ENCODE results near the gene CCDC146.
A peak's percentile ranks its signal among the peaks of the same experiment; 100 is the strongest.
"Not testable (repeated sequence)": the region's sequence is repeated elsewhere in the genome, so short reads cannot be mapped to it uniquely, and the experiment has no call there.

The CCDC146 gene

DNA sequence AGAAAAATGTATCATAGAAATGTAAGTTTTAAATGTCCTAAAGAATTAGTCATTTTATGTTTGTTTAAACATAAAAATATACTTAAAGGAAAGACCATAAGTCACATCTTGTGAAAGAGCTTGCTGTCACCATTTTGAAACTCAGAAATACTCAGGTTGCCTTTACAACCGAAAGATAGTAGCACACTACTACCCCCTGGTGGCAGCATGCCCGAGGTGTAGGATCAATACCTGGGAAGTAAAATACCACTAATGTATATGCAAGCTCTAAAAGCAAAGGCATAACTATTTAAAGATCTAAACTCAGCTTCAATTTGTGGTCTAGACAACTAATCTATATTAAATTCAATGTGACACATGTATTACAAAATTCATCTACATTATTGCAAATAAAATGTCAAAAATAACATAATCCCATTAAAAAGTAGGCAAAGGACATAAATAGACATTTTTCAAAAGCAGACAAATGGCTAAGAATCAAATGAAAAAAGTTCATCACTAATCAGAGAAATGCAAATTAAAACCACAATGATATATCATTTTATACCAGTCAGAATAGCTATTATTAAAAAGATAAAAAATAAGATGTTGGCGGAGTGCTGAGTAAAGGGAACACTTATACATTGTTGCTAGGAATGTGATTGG, 124.9 kb downstream of the CCDC146 start:
- peak; percentile 89 for DNase-seq

DNA sequence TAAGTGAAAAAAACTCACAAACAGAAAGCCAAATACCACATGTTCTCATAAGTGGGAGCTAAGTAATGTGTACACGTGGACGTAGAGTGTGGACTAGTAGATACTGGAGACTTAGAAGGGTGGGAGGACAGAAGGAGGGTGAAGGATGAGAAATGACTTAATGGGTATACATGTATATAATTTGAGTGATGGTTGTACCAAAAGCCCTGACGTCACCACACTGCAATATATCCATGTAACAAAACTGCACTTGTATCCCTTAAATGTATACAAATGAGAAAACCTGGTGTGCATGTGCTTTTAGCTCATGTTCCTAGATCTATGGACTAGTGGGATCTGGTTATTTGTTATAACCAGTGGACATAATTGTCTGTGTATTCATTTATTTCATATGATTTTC, 125.7 kb downstream of the CCDC146 start:
- DNase-seq: no peak

DNA sequence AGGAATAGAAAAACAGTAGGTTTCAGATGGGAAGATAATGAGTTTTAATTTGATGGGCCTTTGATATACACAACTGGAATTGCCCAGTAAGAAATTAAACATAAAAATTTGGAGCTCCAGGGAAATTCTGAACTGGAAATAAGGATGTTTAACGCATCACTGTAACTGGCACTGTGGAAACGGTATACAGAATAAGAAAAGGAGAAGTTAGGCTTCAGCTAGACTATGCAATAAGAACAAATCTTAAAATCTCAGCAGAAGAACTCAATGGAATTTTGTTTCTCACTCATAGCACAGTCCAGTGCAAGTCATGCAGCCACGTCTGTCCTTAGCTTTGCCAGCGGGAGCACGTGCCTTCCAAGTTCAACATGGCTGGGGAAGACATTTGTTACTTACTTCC, 130.1 kb downstream of the CCDC146 start:
- peak; percentile 36 for DNase-seq

DNA sequence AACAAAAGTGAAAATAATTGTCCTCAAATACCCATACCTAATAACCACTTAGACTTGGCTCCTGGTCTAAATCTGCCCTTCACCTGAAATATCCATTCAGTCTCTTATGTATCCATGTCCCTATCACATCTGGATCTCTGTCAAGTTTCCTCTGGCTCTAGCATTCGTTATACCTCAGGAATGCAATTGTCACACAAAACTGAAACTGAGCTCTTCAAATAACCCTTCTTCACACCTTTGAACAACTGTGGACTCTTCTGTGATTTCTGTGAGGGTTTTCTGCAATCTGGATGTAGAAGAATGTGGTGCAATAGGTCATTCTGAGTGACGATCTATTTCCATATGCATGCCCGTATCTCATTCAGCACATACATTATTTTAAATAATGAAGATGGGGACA, 130.7 kb downstream of the CCDC146 start:
- DNase-seq: no peak

DNA sequence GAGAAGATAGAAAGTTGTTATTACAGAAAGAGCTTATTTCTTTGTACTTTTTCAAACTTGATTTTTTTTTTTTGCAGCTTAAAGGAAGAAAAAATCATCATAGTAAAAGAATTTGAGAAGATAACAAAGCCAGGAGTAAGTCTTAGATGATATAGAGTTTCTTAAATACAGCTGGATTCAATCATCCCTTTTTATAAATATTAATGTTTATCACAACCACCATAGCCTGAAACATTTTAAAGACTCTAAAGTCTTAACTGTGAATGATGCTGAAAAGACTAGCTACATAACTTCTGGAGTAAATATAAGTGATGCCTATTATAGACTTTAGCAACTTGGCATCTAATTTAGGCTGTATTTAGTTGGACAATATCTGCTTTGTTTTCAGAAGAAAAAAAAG, 132.0 kb downstream of the CCDC146 start:
- no peak for DNase-seq

DNA sequence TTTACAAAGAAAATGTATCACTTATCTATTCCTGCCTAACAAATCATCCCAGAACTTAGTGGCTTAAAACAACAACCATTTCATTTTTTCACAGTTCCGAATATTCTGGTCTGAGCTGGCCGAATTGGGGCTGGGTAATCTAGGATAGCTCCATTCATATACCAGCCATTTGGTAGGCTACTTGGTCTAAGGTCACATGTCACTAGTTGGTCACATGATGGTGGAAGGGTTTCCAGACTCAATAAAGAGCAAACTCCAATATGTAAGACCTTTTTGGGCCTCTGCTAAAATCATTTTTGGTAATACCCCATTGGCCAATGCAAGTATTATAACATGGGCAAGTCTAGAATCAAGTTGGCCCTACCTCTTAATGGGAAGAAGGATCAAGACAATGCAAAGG, 132.5 kb downstream of the CCDC146 start:
- DNase-seq: no peak

DNA sequence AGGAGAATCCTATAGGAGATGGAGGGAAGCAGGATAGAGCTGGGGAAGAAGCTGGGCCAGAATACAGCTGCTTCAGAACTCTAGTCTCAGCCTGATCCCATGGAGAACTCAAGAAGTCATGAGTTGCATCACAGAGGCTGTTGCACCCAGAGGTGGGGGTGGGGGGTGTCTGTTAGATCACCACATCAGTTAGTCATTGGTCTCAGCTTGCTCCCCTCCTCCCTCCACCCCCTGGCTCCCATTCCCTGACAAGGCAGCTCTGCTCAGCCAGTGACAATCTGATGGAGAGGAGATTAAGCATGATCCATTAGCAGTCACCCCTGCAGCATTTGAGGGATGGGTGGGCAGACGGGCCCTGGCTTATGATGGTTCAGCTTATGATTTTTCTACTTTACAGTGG, 135.6 kb downstream of the CCDC146 start:
- peak; percentile 31 for DNase-seq

DNA sequence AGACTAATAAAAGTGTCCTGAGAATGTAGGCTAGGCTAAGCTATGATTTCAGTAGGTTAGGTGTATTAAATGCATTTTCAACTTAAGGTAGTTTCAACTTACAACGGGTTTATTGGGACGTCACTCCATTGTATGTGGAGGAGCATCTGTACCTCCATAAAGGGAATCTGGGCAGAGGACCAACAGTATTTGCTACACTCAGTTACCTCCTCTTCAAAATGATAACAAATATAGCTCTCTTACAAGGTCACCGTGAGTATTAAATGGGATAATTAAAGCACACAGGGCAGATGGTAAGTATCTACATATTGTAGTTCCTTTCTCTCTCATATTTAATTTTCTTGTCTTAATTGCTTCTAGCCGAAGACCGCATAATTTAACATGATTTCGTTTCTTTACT, 136.2 kb downstream of the CCDC146 start:
- DNase-seq: no peak

DNA sequence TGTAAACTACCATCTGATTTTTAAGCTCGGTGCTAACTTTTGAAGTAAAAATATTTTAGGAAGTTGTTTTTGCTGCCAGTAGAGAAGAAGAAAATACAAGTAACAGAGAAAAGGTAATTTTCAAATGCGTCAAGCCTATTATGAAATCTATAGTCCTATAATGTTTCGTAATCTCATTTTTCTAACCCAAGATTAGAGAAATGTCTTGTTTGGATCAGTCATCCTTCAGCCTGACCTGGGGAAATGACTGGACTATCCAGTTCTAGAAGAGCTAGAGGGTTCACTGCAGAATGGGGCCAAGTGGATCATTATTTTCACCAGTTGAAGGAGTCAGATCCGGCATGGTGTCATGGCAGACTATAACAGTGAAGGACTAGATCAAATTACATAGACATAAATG, 139.9 kb downstream of the CCDC146 start:
- peak; percentile 36 for DNase-seq

DNA sequence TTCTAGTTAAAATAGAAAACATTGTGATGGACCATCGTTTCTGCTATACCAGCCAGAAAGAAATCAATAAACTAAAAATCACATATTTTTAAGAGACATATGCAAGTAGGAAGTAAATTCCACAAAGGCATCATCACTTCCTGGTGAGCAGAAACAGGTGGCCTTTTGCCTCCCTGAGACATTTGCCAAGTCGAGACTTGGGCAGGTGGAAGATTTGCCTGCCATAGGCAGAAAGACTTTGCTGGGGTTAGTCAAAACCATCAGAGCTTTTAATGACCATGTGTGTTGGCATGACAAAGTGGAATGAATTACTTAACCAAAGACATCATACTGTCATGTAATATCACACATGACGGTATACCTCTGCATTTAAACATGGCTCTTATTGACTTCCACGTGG, 143.3 kb downstream of the CCDC146 start:
- no peak for DNase-seq

DNA sequence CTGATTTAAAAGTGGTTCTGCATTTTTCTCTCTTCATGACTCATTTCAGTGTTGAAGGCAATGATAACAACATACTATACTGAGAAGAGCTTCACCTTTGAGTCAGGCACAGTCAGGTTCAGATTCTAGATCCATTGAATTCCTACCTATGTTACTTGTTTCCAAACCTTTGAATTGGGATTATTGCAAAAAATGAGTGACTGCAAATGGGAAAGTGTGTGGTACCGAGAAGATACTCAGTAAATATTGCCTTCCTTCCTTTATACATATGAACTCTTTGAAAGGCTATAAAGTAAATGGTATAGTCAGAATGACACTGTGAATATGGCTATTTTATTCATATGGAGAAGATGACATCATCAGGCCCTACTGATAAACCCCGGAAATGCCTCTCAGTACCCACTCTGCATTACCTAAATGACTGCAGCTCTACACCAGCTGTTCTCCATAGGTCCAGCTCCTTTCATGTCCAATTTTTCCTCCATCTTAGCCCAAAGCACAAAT, 143.9 kb downstream of the CCDC146 start:
- no peak for DNase-seq

DNA sequence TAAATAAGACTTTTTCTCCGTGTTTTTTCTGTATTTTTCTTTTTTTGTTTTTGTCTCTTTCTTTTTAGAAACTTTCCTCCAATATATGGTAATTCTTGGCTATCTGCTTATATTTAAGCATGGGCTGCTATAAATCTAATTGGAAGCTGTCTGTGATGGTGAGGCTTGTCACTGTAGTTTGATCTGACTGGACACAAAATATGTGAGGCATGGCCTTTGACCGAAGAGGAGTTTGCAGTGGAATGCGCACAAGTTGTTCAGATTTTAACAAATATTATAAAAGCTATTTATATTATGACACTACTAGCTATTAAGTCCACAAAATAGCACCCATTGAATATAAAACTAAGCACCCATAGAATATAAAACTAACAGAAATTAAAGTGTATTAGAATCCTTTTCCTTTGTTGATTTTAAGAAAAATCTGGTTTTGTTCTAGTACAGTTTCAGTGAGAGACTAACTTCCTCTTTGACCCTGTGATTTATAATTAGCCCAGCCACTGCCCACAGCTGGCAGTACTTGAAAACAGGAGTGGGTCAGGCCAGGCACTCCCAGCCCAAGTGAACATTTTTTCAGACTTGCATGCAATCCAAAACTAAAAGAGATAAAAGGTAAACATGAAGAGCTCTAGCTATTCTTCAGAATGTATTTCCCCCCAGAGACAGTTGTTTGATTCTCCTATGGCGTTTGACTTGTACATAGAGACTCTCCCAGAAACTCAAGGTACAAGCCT, 147.1 kb downstream of the CCDC146 start:
- peak; percentile 38 for DNase-seq

DNA sequence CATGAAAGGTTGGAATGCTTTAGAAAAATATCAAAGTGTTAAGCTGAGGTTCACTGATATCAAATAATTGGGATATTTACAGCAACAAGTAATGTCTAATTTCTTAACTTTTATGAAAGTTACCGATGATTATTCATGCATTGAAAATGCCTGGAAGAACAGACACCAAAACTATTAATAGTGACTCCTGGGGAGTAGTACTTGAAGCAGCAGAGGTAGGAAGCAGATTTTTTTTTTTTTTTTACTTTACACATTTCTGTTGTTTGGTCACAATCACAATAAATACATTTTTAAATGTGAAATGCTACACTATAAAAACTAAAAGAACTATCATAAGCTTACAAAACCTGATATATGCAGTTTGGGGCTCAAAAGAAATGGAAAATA, 147.7 kb downstream of the CCDC146 start:
- no peak for DNase-seq

DNA sequence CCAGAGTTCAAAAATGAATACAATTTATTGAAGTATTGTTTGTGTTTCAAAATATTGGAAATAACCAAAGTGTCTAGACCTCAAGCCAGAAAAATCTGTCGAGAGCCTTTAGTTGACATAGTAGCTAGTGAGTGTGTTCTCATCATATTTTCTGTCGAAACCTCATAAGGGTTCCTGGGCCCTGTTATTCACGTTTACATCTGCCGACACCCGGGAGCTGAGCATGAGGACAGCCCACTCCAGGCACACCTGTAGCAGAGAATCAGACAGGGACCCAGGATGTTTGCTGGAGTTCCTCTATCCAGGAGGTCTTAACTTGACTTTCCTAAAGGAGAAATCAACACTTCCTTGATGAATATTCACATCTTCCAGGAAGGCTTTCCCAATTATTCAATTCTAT, 149.4 kb downstream of the CCDC146 start:
- no peak for DNase-seq

DNA sequence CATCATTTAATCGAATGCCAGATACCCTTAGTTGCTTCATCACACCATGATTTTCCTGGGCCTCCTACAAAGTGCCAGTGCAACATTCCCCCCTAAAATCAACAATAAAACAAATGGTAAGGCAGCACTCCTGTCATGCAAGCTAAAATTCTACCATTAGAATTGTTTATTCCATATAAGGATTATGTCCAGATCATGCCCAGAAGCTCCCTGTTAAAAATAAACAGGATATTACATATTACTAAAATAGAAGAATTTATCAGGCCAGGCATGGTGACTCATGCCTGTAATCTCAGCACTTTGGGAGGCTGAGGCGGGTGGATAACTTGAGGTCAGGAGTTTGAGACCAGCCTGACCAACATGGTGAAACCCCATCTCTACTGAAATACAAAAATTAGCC, 153.2 kb downstream of the CCDC146 start:
- DNase-seq: not testable (repeated sequence)

DNA sequence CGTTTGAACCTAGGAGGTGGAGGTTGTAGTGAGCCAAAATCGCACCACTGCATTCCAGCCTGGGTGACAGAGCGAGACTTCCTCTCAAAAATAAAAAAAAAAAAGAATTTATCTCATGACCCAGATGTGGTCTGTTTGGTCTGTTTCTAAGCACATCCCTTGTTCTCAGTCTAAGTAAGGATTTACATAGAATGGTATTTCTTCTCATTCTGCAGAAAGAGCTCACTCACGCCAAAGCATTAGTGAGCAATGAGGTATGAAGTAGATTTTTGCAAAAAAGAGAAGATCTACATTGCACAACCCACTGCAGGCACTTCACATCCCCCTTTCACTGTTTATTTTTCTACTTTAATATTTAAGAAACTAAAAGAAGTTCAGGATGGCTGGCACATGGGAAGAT, 153.7 kb downstream of the CCDC146 start:
- no peak for DNase-seq

DNA sequence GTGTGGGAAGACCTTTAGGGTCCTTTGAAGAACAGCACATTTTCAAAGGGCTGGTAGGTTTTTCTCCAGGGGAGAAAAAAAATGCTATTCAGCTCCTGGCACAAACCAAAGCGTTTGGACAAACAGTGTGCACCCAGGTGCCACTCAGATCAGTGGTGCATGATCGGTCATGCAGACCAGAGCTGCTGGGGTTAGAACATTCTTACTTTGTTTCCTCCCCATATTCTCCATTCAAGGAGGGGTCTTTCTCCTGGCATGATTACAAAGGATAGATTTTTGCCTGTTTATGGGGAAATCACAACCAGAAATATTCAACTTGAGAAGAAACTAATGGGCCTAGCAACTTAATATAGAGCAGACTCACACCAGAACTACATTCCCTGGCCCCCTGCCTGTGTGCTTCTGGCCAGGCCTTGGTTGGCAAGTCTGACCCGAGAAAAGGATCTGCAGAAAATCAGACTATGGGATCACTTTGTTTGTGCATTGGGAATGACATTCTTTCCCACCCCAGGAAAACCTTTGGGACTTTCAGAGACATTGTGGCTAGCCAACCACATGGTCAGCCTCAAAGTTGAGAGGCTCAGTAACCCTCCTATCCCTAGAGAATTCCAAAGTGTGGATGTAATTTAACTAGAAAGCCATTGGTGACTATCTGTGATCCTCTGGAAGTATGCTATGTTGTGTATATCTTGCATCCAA, 159.5 kb downstream of the CCDC146 start:
- no peak for DNase-seq

DNA sequence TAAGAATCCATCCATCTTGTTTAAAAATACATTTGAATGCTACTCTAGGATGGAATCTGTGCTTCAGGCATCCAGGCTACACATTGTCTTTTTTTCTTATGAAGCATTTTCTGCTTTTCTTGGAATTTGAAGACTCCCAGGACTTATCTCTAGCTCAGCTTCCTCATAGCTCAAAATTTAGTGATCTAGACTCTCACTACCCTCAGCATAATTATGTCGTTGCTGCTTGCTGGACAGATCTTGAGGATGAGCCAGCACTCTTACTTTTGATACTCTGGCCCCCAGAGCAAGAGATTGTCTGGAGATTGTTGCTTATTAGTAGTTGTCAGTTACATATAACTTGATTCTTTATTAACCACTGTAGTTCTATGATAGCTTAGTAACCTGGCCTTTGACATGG, 160.5 kb downstream of the CCDC146 start:
- no peak for DNase-seq

DNA sequence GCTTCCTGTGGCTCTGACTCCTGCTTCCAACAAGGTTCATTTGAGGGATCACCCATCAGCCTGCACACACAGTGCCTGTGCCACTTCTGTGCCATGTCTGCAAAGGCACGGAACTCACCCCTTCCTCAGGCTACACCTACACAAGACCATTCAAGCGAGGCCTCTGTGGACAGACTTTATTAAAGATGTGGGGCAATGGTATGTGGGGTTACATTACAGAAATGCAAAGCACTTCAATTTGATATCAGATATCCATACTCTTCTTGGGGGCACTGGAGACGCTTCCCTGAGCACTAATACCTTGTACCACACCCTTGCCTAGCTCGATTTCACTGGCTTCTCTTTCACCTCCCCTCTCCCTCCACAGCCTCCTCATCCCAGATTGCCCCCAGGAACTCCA, 161.6 kb downstream of the CCDC146 start:
- DNase-seq: no peak

DNA sequence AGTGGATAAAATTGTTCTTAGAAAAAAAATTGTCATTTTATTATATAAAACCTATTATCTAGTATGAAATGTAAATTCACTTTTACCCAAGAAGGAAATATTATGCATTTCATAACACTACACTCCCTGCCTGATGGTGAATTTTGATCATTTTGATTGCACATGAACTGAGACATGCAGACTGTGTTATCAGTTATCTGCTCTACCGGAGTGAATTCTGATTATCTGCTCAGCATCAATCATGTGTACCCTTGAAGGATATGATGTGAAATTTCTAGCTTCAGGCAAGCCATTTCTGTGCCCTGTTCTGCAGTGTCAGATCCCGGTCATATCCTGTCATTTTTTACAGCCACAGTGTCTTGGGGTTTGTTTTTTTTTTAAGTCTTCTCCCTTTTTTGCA, 162.2 kb downstream of the CCDC146 start:
- no peak for DNase-seq

DNA sequence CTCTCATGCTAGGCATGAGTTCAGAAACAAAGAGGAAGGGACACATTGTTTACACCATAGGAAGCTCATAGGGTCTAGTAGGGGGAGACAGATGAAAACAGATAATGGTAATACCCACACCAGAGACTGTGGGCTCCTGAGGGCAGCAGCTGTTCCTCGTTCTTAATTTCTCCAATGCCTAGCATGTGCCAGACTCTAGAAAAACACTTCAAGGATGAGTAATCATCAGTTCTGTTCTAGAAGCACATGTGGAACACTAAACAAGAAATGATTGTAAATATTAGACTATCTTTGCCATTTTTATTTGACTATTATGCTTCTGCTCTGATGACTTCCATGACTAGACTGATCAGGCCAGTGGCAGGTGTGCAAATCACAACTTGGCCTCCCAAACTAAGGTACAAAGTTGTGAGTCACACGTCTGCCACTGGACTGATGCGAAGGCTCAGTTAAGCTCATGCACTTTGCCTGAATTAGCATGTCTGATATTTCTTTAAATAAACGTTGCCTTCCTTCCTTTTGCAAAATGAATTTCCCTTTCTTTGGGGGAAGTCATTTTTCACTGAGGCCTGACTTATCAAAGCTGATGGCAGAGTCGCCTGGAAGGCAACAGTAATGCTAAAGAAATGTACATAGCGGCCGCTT, 166.4 kb downstream of the CCDC146 start:
- DNase-seq: no peak

DNA sequence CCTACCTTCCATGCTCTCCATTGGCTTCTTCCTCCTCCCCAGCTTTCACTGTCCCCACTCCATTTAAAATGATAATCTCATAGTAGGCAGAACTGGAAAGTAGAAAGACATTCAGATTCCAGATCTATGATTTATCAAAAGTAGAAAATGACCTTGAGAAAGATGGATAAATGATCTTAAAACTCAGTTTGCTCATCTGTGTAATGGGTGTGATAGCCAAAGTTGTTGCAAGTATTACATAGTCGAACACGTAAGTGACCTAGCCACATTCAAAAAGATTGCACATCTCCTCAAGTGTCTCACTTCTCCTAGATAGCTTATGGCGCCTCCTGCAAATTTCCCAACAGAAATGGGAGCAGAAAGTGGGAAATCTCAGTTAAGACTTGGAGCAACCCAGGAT, 167.0 kb downstream of the CCDC146 start:
- no peak for DNase-seq

DNA sequence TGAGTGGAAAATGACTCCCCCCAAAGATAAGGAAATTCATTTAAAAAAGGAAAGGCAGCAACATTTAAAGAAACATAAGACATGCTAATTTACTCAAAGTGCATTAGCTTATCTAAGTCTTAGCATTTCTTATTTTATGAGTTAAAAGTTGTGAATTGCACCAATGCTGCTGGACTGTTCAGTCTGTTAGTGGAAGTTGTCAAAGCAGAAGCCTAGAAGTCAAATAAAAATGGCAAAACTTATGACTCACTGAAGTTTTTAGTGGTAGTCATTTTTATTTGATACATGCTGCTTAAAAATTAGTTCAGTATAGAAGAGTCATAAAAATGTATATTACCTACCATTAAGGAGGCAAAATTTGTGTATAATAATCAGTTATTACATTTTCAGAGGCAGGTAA, 168.0 kb downstream of the CCDC146 start:
- DNase-seq: no peak

DNA sequence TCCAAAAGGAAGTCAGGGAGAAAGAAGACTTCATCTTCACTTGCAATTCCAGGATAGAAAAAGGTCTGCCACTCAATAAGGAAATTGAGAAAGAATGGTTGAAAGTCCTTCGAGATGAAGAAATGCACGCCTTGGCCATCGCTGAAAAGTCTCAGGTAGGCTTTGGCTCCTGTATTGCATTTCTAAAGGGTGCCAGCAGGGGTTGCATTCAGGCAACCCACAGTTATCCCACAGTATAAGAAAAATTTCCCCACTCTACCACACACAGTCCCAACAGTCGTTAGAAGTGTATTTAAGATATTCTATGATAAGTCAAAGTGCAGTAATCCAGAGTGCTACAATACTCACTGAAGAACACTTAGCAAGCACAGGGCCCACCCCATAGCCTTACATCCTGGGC, 170.6 kb downstream of the CCDC146 start:
- no peak for DNase-seq

Data from inflammatory macrophage treated with lipopolysaccharide for 4 hours (primary cell).